IMR-90 (cell line): ENCODE data around the gene AFAP1L2. TPM values are rescaled to one million over a fixed set of nuclear protein-coding genes. Genes with fewer than 3 reads are reported as not detected.

Experiments
- ATAC-seq: fragments of 200-7000 bp; cut with Tn5 transposase; 2 replicates; pipeline ENCODE4 v1.9.1; 2020; ENCODE audit warnings: low read depth, mild to moderate bottlenecking, moderate library complexity
- BruUV-seq: library from RNA; stranded (reverse); fragments of 400-500 nt; replicated peaks from 2 replicates; lab custom pipeline; 2021; lab: Mats Ljungman, UMichigan
- CTCF ChIA-PET: fragments of 300-600 bp; formaldehyde crosslinking; extraction: SDS; loops from one replicate; lab custom pipeline; 2021; ENCODE audit warnings: antibody characterized with exemption; lab: Yijun Ruan, JAX
- POLR2A ChIA-PET: fragments of 300-600 bp; sonication (Branson Sonifier 250); formaldehyde crosslinking; loops from one replicate; lab custom pipeline; 2022; ENCODE audit warnings: antibody characterized with exemption; ENCODE audit not compliant: unreplicated experiment; lab: Charles Lee
- DNase-seq: peaks from one replicate; pipeline ENCODE4 v3.0.0; 2013
- H2AFZ ChIP-seq: replicated peaks from 2 replicates; pipeline ENCODE3; 2013; ENCODE audit warnings: low read length, mild to moderate bottlenecking; ENCODE audit not compliant: poor library complexity
- H2AK5ac ChIP-seq: 2 replicates; pipeline ENCODE4 v1.6.1; 2013; ENCODE audit warnings: low read depth, low read length, inconsistent platforms
- H2AK9ac ChIP-seq: replicated peaks from 2 replicates; pipeline ENCODE3; 2013; ENCODE audit warnings: mild to moderate bottlenecking, low read depth, low read length, moderate library complexity; ENCODE audit not compliant: poor library complexity
- H2BK120ac ChIP-seq: 2 replicates; pipeline ENCODE4 v1.6.1; 2013; ENCODE audit warnings: low read depth, low read length, inconsistent platforms
- H2BK15ac ChIP-seq: 3 replicates; pipeline ENCODE4 v1.6.1; 2013; ENCODE audit warnings: low read depth, low read length, inconsistent platforms
- H2BK20ac ChIP-seq: 2 replicates; pipeline ENCODE4 v1.6.1; 2013; ENCODE audit warnings: low read depth, mild to moderate bottlenecking, inconsistent platforms, low read length, moderate library complexity
- H2BK5ac ChIP-seq: 2 replicates; pipeline ENCODE4 v1.6.1; 2013; ENCODE audit warnings: mild to moderate bottlenecking, low read depth, low read length, inconsistent platforms; ENCODE audit not compliant: poor library complexity, severe bottlenecking
- H3K14ac ChIP-seq: replicated peaks from 2 replicates; pipeline ENCODE4 v1.6.1; 2013; ENCODE audit warnings: low read depth, low read length, inconsistent platforms
- H3K18ac ChIP-seq: 2 replicates; pipeline ENCODE4 v1.6.1; 2013; ENCODE audit warnings: low read depth, low read length, control low read depth
- H3K23ac ChIP-seq: 2 replicates; pipeline ENCODE4 v1.6.1; 2013; ENCODE audit warnings: low read depth, low read length, inconsistent platforms
- H3K27ac ChIP-seq: 2 replicates; pipeline ENCODE4 v1.5.1; 2013; ENCODE audit warnings: mild to moderate bottlenecking, control low read depth, low read length; ENCODE audit not compliant: insufficient read depth
- H3K27me3 ChIP-seq: 2 replicates; pipeline ENCODE4 v1.6.1; 2013; ENCODE audit warnings: low read length; ENCODE audit not compliant: control insufficient read depth, insufficient read depth
- H3K36me3 ChIP-seq: 2 replicates; pipeline ENCODE4 v1.6.1; 2013; ENCODE audit warnings: low read length, mixed read lengths; ENCODE audit not compliant: control insufficient read depth, insufficient read depth
- H3K4ac ChIP-seq: 2 replicates; pipeline ENCODE4 v1.6.1; 2013; ENCODE audit warnings: low read depth, low read length, inconsistent platforms
- H3K4me1 ChIP-seq: 2 replicates; pipeline ENCODE4 v1.6.1; 2013; ENCODE audit warnings: low read length, mixed read lengths; ENCODE audit not compliant: control insufficient read depth, insufficient read depth
- H3K4me2 ChIP-seq: 2 replicates; pipeline ENCODE4 v1.6.1; 2013; ENCODE audit warnings: low read depth, mild to moderate bottlenecking, control low read depth, low read length, moderate library complexity
- H3K4me3 ChIP-seq: 2 replicates; pipeline ENCODE4 v1.5.1; 2013; ENCODE audit warnings: low read depth, mild to moderate bottlenecking, control low read depth, low read length, moderate library complexity; ENCODE audit not compliant: insufficient read depth
- H3K56ac ChIP-seq: 2 replicates; pipeline ENCODE4 v1.6.1; 2013; ENCODE audit warnings: low read length, inconsistent platforms; ENCODE audit not compliant: insufficient read depth; ENCODE audit errors: extremely low read depth
- H3K79me1 ChIP-seq, 2 experiments: 2 replicates each; pipeline ENCODE4 v1.6.1; 2013; ENCODE audit warnings: low read length in 2 of 2, inconsistent platforms in 1 of 2, low read depth in 1 of 2
- H3K9ac ChIP-seq: 2 replicates; pipeline ENCODE4 v1.6.1; 2013; ENCODE audit warnings: low read depth, low read length, control low read depth
- H3K9me1 ChIP-seq: 2 replicates; pipeline ENCODE4 v1.6.1; 2013; ENCODE audit warnings: low read length, inconsistent platforms; ENCODE audit not compliant: insufficient read depth
- H3K9me3 ChIP-seq: 2 replicates; pipeline ENCODE4 v1.6.1; 2013; ENCODE audit warnings: low read length; ENCODE audit not compliant: control insufficient read depth, insufficient read depth
- H4K20me1 ChIP-seq: 2 replicates; pipeline ENCODE4 v1.6.1; 2013; ENCODE audit warnings: low read length, inconsistent platforms; ENCODE audit not compliant: insufficient read depth
- H4K5ac ChIP-seq: 2 replicates; pipeline ENCODE4 v1.6.1; 2013; ENCODE audit warnings: mild to moderate bottlenecking, low read depth, low read length, control low read depth
- H4K8ac ChIP-seq, 2 experiments: 2 replicates each; pipeline ENCODE4 v1.6.1; 2013; ENCODE audit warnings: low read depth in 2 of 2, low read length in 2 of 2, control low read depth in 1 of 2, inconsistent platforms in 1 of 2
- H4K91ac ChIP-seq: 2 replicates; pipeline ENCODE4 v1.6.1; 2013; ENCODE audit warnings: low read depth, low read length, inconsistent platforms; ENCODE audit not compliant: insufficient read depth
- CHD1 ChIP-seq: IDR thresholded peaks from 2 replicates; pipeline ENCODE4 v1.6.1; 2012; ENCODE audit warnings: low read depth, low read length, improper control_type of control experiment
- RFX5 ChIP-seq: IDR thresholded peaks from 2 replicates; pipeline ENCODE4 v1.8.0; 2012; ENCODE audit warnings: low read depth, mild to moderate bottlenecking, low read length, moderate library complexity
- WGBS, 2 experiments: methylation state at CpG; one replicate each; pipeline versions ENCODE4 v1.1.5 to v1.1.7; 2013; ENCODE audit warnings: missing lambda C conversion rate in 2 of 2; ENCODE audit not compliant: insufficient read length in 1 of 2; ENCODE audit errors: extremely low coverage in 2 of 2; 5-methylcytosine and 5-hydroxymethylcytosine counted together
- dilution Hi-C: fragments of 300-500 bp; cut with HindIII; formaldehyde crosslinking; loops from one replicate; pipeline ENCODE4 v1.14.3; 2018; ENCODE audit warnings: low sequenced_read_pairs; ENCODE audit not compliant: unreplicated experiment
- in situ Hi-C: fragments of 300-500 bp; cut with MboI; formaldehyde crosslinking; loops from 3 replicates; pipeline ENCODE4 v1.14.3; 2019; ENCODE audit warnings: low sequenced_read_pairs, inconsistent platforms, mixed read lengths
- intact Hi-C: fragments of 100-400 bp; cut with micrococcal nuclease; formaldehyde crosslinking; loops from 2 replicates; pipeline ENCODE4 v1.10.0; 2022
- polyA plus RNA-seq, 3 experiments: library from polyadenylated mRNA; depleted of rRNA; stranded (reverse); fragments of >200 nt; gene quantifications; 2 replicates each; pipeline ENCODE4 v1.2.3, GENCODE V29; 2012; ENCODE audit warnings: low replicate concordance in 1 of 3
- total RNA-seq: library from RNA; depleted of rRNA; stranded (reverse); fragments of >200 nt; gene quantifications from 2 replicates; pipeline ENCODE4 v1.2.3, GENCODE V29; 2012
- TF ChIP-seq, protein P1 (sequence below): fragments of 150-350 bp; IDR thresholded peaks from 2 replicates; pipeline ENCODE4 v1.6.1; 2017; ENCODE audit warnings: mild to moderate bottlenecking, antibody characterized with exemption, low read length, low read depth

Gene AFAP1L2
- total and polyA plus RNA-seq, 2 of the 4 experiments (the other 2 are of a cell fraction), result under 0.01 to 0.10 TPM

DNA sequence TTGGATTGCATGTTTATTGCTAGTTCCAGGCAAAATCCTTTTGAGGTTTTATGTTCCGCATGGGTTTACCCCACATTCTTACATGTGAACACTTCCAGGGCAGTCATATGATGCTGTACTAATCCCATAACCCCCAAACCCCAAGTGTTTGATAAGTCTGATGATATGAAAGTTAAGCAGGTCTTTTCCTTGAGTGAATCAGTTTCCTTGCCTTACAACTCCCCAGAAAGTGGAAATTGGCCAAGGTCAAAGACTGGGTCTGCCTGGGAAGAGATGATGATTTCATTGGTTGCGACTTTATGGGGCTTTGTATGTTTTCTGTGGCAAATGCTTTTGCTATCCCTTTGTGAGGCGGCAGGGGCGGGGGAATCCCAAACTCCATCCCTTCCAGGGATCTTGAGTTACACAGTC is 24.7 kb downstream of the AFAP1L2 start:
- Histone ChIP-seq H3K9ac (no peak overlapping the region), H3K4me2 (no peak overlapping the region), H3K4ac (no peak overlapping the region), H3K36me3 (no peaks in the 10 kb centered on the region), H4K20me1 (no peaks in the 10 kb centered on the region), H3K23ac (no peak overlapping the region), H3K79me1 (no peaks in the 10 kb centered on the region), H4K91ac (no peak overlapping the region), H2BK15ac (no peak overlapping the region), H3K4me3 (no peak overlapping the region), H2BK20ac (no peak overlapping the region), H2BK120ac (no peak overlapping the region), H2AFZ (no peak overlapping the region), H2BK5ac (no peak overlapping the region), H3K9me3 (no peaks in the 10 kb centered on the region), H4K5ac (no peak overlapping the region), H2AK5ac (no peak overlapping the region), H3K56ac (no peak overlapping the region), H3K4me1 (no peaks in the 10 kb centered on the region), H3K9me1 (no peaks in the 10 kb centered on the region), H3K27ac (no peak overlapping the region), H3K27me3 (peaks cover 24% of the 10 kb centered on the region), H3K18ac (no peak overlapping the region), H2AK9ac (no peak overlapping the region), H4K8ac (no peak overlapping the region), H3K14ac (no peak overlapping the region)
- dilution Hi-C loops, result no loop called here
- 80% methylated on average over 1 of the region's 4 CpGs; no CpG with 5 or more reads in 1 of the 2 experiments for WGBS, 2 experiments
- DNase-seq (no peak), ATAC-seq (no peak)
- ChIA-PET POLR2A (no interaction called here), CTCF (no interaction called here)
- intact Hi-C loops, result no loop called here
- no TSS peak for BruUV-seq
- no peak for TF ChIP-seq RFX5
- TF ChIP-seq CHD1, result no peak
- TF ChIP-seq, protein P1, sequence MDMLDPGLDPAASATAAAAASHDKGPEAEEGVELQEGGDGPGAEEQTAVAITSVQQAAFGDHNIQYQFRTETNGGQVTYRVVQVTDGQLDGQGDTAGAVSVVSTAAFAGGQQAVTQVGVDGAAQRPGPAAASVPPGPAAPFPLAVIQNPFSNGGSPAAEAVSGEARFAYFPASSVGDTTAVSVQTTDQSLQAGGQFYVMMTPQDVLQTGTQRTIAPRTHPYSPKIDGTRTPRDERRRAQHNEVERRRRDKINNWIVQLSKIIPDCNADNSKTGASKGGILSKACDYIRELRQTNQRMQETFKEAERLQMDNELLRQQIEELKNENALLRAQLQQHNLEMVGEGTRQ, result no peak
- in situ Hi-C loops, result no loop called here
